ENCODE results near the gene TMEM109.
A peak's percentile ranks its signal among the peaks of the same experiment; 100 is the strongest.

The TMEM109 gene

DNA sequence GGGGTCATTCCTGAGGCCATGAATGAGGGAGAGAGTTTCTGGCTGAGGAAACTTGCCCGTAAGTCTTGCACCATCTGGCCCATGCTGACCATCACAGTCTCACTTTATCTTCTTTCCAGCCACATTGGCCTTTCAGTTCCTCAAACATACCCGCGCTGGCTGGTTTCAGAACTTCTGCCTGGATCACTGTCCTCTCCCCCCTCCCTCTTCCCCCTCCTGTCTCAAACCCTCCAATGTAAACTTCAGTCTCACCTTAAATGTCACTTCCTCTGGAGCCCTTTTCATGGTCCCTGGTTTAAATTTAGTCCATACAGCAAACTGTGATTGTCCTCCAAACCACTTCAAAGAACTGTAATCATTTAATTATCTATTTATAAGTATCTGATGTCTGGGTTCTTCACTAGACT lies 3.7 kb upstream of the TMEM109 start:
- DNase-seq (ENCODE audit: low read depth in 2 of 2): no peak

DNA sequence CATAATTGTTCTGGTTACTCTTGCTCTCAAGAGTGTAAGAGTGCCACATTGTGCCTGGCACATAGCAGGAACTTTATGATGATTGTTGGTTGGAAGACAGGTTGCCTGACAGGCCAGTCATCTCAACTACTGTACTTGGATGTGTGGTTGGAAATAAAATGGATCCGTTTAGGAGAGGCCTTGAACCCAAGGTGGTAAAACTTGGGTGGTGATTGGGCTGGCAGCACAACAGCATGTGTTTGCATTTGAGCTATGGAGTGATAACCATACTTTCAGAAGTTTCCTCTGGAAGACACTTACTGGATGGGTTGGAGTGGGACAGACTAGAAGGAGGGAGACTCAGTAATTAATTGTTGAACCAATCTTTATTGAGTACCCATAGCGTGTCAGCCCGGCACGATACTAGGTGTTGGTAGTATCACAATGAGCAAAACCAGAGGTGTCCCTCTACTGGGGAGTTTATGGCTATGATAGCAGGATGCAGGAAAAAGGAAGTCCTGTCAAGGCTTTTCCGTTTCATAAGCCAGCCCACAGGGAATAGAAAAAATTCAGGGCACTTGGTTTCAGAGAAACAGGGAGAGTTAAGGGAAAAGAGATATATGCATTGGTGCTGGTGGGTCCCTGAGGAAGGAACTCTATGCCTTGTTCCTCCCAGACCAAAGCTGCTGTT lies 3.1 kb upstream of the TMEM109 start:
- no peak for DNase-seq (ENCODE audit: low read depth in 2 of 2)

DNA sequence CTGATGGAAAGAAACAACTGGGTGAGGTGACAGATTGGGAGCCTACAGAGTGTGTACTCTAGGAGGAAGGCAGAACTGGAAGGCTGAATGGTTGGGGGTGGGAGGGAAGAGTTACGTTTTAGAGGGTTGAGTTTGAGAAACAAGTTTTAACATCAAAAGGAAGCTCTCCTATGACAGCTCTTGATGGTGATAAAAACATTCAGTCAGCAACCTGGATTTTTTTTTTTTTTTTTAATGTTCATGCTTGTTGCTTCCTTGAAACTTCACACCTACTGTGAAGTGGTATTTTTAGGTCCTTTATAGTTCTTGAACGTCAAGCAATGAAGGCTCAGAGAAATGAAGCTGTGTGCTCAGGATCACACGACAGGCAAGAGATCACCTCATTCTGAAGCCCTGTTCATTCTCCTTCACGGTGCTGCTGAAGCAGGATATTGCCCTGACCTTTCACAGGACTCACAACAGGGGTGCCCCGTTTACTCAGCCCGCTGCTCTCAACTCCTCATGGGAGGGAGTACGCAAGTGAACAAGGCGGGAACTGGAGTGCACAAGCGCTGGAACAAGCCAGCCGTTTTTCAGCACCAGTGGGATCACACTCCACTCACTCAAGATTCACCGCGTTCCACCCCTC lies 1.6 kb upstream of the TMEM109 start:
- DNase-seq (ENCODE audit: low read depth in 2 of 2): no peak

DNA sequence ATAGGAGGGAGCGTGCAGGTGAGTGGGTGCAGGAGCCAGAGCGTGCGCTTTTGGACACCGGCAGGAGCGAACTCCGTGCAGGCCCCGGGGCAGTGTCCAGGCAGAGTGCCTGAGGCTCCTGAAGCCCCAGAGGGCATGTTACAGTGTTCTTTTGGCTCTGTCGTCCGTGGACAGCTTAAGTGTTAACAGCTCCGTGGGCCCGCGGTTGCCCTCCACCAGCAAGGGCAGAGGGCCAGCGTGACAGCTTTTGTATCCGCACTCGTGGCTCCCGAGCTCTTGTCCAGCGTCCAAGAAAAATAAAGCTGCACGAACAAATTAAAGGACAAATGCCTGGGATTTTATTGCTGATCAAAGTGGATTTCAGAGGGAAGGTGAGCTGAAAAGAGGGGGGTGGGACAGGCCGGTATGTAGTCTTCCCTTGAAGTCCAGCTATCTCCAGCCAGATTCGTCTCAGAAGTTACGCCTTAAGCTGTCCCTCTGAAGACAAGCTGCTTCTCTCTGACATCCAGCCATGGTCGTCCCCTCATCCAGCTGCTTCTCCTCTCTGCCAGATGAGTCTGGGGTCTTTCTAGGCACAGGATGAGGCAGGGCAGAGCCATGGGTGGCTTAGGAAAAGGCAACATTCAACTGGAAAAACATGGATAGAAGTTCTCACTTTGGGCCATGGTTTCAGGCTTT lies 968 bp upstream of the TMEM109 start:
- no peak for DNase-seq (ENCODE audit: low read depth in 2 of 2)

DNA sequence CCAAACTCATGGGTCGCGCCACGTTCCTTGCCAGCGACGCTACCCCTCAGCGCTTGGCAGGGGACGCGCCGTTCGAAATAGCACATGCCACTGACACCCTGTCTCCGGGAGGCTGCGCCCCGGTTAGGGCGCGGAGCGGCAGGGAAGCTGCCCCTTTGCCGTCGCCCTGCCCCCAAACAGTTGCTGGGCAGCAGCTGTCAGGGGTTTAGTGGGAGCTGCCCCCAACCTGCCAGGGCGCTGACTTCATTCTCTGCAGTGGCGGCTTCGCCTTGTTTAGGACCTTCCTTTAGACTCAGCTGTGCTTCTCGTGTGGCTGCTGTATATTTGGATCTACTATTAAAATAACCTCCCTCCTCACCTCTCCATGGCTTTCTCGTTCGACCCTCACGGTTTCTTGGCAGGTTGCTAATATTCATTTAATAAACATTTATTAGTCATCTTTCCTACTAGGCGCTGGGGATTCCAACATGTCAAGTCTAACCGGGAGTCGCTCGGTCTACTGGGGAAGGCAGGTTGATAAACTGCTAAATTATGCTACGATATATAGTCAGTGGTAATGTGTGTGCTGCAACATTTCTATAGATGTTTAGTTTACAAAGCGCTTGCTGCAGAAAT lies 782 bp downstream of the TMEM109 start:
- DNase-seq (ENCODE audit: low read depth in 2 of 2): no peak

DNA sequence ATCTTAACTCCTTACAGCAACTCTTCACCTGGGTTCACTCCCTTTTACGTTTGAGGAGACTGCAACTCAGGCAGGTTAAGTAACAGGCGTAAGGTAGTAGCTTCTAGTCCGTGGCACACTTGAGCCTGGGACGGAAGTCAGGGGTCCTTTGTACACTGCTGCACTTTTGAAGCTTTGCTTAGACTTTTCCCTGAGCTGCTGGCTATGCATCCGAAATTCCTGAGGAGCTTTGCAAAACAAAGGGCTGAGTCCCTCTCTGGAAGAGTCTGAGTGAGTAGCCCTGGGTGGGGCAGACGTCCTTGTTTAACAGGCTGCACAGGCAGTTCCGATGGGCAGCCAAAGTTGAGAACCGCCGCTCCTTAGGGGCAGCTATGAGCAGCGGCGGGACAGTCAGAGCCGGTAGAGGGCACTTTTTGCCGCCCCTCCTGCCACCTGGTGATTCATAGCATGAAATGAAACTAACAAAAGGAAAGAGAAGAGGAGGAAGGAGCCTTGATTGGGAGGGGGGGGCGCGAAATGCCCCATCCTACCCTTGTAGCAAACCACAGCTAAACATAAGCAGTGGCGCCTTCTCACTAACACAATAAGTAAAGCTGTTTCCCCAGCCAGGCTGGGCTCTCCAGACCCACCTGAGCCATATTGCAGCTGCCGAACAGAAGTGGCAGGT lies 1.4 kb downstream of the TMEM109 start:
- peak; percentile 42 to 49 for DNase-seq (ENCODE audit: low read depth in 2 of 2)

DNA sequence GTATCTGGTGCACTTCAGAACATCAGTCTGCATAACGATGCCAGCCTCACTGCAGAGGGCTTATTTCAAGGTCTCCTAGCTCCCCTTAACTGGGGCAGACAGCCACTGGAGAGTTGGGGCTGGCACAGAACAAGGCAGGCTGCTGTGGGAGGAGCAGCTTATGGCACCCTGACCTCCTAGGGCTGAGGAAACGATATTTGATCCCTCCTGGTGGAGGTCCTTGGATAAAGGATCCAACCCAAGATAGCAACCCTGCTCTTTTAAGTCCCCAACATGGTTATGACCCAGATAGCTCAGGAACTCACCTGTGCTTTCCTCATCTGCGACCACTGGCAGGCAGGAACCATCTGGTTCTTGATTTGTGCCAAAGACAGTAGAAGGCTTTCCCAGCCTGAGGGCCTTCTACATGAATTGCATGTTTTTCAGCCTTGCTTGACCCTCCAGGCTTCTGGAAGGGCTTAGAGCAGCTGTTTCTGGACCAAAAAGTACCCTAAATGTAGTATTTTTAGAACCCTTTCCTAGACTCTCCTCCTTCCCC lies 2.8 kb downstream of the TMEM109 start:
- DNase-seq (ENCODE audit: low read depth in 2 of 2): no peak

DNA sequence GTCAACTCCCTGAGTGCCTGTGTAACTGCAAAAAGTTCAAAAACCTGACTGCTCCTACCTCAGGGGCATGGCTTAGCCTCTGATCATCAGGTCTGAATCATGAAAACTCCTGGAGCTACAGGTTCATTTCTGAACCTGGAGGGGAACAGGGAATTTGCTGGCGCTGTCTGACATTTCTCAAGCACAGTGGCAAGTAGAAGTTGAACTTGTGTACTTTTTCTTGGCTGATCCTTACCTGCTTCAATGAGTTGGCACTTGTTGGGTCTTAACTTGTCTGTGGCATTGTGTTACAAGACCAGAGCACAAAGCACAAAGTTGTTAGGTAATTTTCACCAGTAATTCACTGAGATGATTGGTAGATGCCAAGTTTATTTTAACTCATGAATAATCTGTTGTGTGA lies 3.3 kb downstream of the TMEM109 start:
- DNase-seq (ENCODE audit: low read depth in 2 of 2): no peak

DNA sequence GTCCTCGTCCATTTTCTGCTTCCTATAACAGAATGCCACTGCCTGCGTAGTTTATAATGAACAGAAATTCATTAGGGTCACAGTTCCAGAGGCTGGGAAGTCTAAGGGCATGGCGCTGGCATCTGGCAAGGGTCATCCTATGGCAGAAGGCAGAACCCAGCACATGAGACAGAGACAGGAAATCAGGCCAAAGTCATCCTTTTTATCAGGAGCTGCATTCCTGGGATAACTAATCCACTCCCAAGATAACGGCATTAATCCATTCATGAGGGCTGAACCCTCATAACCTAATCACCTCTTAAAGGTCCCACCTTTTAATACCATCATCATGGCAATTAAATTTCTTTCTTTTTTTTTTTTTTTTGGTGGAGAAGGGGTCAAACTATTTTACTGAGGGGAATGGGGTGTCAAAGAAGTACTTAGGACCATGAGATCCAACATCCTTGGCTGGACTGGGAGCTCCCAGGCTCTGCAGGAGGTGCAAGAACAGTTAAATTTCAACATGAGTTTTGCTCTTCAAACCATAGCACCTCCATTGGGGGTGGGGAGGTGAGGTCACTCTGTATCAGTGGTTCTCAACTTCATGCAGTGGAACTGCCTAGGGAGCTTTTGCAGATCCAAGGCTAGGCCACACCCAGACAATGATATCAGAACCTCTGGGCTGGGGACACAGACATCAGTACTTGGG lies 4.4 kb downstream of the TMEM109 start:
- no peak for DNase-seq (ENCODE audit: low read depth in 2 of 2)

DNA sequence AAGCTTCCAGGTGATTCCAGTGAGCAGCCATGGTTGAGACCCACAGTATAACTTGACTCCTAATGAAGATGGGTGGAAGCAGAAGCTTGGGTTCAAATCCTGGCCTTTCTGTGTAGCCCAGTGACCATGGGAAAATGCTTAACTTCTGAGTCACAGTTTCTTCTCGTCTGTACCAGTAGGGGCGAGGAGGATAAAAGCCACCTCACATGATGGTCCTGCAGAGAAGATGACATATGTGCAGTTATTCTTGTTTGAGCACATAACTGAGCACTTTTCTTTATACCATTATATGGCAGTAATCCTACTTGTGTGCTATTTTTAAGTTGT lies 4.9 kb downstream of the TMEM109 start:
- no peak for DNase-seq (ENCODE audit: low read depth in 2 of 2)

DNA sequence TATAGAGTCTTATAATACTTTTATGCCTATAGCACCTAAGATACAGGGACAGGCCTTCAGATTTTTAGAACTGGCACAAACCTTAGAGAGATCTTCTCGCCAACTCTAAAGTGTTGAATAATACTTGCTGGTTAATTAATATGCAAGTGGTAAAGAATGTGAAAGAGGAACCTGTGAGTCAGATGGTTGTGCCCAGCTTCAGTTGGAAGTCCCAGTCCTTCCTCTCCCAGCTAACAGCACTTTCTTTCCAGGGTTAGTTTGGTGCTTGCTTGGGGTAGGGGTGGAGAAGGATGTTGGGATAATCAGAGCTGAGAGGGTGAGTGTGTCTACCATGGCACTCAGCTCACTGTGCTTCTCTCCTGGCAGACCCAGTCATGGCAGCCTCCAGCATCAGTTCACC lies 5.4 kb downstream of the TMEM109 start:
- no peak for DNase-seq (ENCODE audit: low read depth in 2 of 2)

DNA sequence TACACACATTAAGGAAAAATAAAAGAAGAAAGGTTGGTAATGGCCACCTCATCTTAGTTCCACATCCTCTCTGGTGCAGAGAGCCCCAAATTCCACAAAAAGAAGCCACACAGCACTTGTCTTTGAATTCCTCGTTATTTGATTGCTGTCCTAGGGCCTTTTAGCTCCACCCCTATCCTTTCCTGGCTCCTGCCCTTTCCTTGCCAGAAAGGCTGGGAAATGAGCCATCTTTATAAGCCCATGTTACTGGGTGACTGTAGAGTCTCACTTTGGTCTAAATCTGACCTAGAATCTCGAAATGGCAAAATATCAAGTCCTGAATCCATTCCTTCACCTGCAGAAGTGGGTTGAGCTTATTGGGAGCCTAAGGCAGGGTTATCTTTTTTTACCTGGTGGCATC lies 6.0 kb downstream of the TMEM109 start:
- no peak for DNase-seq (ENCODE audit: low read depth in 2 of 2)

DNA sequence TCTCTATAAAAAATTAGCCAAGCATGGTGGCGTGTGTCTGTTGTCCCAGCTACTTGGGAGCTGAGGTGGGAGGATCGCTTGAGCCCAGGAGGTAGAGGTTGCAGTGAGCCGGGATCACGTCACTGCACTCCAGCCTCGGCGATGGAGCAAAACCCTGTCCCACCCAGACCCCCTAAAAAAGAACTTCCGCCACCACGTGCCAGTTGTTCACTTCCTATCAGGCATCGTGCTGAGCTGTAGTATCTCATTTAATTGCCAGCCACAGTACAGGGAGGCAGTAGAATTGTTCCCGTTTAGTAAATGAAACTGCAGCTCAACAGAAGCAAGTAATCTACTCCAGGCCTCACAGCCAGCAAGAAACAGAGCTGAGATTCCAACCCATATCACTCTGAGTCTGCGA lies 7.3 kb downstream of the TMEM109 start:
- DNase-seq (ENCODE audit: low read depth in 2 of 2): no peak

DNA sequence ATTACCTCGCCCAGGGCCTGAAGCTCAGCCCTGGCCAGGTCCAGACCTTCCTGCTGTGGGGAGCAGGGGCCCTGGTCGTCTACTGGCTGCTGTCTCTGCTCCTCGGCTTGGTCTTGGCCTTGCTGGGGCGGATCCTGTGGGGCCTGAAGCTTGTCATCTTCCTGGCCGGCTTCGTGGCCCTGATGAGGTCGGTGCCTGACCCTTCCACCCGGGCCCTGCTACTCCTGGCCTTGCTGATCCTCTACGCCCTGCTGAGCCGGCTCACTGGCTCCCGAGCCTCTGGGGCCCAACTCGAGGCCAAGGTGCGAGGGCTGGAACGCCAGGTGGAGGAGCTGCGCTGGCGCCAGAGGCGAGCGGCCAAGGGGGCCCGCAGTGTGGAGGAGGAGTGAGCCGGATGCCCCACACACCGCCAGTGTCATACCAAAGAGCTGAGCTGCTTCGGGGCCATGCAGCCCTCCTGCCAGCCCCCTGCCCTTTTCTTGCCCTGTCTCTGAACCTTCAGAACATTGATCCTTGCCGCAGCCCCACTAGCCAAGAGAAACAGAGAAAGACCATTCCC lies 7.9 kb downstream of the TMEM109 start:
- no peak for DNase-seq (ENCODE audit: low read depth in 2 of 2)

DNA sequence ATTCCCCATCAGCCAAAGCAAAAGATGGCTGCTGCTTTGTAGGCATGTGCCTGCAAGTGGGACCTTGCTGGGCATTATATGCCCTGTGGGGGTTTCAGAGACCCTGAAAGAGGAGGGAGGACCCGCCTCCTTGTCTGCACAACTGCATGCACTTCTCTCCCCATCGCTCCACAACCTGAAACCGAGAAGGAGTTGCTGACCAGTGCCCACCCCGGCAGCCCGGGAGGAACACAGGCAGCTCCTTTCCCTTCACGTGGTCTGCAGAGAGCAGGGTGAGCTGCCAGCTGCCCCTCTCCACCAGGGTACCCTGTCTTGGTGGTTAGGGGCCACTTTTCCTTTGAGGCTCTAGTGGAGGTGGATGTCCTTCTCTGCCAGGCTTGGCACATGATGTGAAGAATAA lies 8.9 kb downstream of the TMEM109 start:
- no peak for DNase-seq (ENCODE audit: low read depth in 2 of 2)

DNA sequence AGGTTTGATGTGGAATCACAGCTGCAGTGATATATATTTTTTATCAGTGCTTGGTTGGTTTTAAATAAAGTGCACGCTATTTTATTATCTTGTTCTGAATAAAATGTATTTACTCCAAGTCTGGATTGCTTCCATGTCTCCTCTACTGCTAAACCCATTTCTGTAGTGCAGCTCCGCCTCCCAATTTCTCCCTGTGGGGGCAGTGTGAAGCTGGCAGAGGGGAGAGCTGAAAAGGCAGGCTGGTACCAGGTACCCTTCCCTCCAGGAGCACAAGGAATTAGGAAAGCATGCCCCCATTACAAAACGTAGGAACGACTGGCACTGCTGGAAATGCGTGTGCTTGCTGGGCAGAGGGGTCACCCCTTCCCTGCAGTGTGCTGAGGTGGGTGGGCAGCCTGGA lies 9.4 kb downstream of the TMEM109 start:
- no peak for DNase-seq (ENCODE audit: low read depth in 2 of 2)

DNA sequence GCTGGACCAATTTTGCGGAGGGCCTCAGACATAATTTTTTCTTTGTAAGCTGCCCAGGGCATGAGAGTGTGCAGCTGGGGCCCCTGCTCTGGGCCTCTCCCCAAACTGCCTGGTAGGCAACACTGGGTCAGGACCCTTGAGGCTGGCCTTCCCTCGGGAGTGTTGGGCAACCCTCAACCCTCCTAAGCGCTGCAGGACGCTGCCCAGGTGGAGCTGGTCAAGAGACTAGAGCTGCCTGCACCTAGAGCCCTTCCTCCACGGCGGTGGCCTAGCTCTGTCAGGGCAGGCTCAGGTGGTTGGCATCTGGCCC lies 9.8 kb downstream of the TMEM109 start:
- DNase-seq (ENCODE audit: low read depth in 2 of 2): no peak

DNA sequence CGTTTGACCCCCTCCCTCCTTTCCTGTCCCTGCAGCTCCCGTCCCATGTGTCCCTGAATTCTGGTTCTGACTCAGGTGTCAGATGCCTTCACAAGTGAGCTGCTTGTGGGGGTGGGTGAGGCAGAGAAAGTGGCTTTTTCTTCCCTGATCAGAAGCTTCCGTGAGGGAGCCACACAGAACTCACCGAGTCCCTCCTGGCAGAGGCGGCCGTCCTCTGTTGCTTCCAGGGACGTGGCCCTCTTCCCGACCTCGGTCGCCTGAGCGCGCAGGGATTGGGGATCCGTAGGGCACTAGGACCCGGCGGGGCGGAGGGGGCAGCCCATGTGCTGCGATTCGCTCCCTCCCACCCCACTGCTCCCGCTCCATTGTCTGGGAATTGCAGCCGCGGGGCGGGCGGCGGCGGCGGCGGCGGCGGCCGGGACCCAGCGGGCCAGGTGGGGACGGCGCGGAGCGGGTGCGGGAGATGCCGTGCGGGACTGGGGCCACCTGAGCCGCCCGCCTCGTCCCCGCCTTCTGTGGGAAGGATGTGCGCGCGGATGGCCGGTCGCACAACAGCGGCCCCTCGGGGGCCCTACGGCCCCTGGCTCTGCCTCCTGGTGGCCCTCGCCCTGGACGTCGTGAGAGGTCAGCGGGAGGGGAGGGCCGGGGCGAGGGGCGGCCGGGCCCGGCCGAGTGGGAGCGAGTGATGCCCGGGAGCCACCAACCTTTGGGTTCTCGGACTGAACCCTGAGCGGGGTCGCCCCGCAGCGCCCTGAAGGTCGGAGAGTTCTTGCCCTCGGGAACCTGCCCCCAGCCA lies 10.3 kb downstream of the TMEM109 start, which contains the start of gene TMEM132A:
Gene TMEM132A (plus strand): TSS at position 351 of the 796 bp plus-strand sequence. CDS start 174 bp downstream, at position 525.
- no peak for DNase-seq (ENCODE audit: low read depth in 2 of 2)

DNA sequence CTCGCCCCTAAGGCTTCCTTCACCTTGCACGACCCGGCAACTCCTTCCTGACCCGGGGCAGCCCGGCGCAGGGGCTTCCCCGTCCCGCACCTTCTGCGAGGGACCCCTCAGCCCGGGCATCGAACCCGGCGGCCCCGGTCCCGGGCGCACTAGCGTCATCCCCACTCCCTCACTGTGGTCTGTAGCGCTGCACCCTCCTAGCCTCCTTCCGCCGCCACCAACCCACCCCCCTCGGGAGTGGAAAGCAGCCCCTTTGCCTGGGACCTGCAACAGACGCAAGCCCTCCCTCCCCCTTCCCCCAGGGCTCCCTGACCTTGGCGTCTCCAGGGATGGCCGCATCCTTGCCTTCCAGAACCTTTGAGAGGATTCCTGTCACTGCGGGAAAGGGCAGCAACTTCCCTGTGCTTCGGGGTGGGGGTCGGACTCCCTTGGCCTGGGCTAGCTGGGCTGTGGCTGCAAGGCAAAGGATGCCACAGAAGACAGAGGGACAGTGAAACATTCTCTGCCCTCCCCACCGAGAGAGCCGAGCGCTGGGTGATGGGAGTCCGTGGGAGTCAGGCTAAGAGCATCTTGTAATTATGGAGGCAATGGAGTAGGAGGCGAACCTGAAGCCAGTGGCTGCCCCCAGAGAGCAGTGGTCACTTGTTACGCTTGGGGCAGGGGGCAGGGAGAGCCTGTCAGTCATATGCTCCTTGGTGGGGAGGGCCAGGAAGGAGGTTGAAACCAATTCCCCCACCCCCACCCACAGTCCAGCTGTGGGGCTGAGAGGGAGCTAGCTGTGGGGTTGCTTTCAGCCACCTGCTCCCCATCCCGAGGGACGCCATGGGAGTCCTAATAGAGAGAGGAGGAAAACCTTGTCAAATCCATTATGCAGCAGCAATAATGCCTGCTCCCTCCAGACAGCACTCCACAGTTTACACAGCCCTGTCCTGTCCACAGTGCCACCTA lies 11.2 kb downstream of the TMEM109 start:
- no peak for DNase-seq (ENCODE audit: low read depth in 2 of 2)

All from stimulated activated CD8-positive, alpha-beta memory T cell treated with anti-CD3 and anti-CD28 coated beads, Interleukin-7, amount 100 ng/mL, for 1 hour (primary cell).